Suprapubic skin (tissue), 4 donors: ENCODE measurements around the gene LAMB4. TPM values are rescaled to one million over a fixed set of nuclear protein-coding genes. Genes with fewer than 3 reads are reported as not detected.

Experiments used
- DNase-seq, 2 donors: peaks; one replicate each; pipeline ENCODE4 v3.0.0-alpha.2; 2019; ENCODE audit warnings: low spot score in 2 of 2
- H3K27ac ChIP-seq: fragments of 200-600 bp; sonication (generic); one replicate; pipeline ENCODE4 v1.5.1; 2019
- H3K27me3 ChIP-seq: fragments of 200-600 bp; sonication (generic); one replicate; pipeline ENCODE4 v1.5.1; 2019
- H3K36me3 ChIP-seq: fragments of 200-600 bp; sonication (generic); one replicate; pipeline ENCODE4 v1.5.1; 2019
- H3K4me1 ChIP-seq: fragments of 200-600 bp; sonication (generic); one replicate; pipeline ENCODE4 v1.5.1; 2019
- H3K4me3 ChIP-seq: fragments of 200-600 bp; sonication (generic); one replicate; pipeline ENCODE4 v1.5.1; 2019; ENCODE audit warnings: mild to moderate bottlenecking
- H3K9me3 ChIP-seq: fragments of 200-600 bp; sonication (generic); one replicate; pipeline ENCODE4 v1.5.1; 2019
- CTCF ChIP-seq, 2 donors: fragments of 200-600 bp in 1 of 2; fragments of 450-650 bp in 1 of 2; sonication (generic) in 1 of 2; IDR thresholded peaks; one replicate each; pipeline ENCODE4 v1.5.1; 2016 to 2019; ENCODE audit warnings: antibody characterized with exemption in 2 of 2, mild to moderate bottlenecking in 1 of 2, moderate library complexity in 1 of 2
- EP300 ChIP-seq: sonication (generic); formaldehyde crosslinking; IDR thresholded peaks from one replicate; pipeline ENCODE4 v1.6.1; 2017; ENCODE audit warnings: antibody characterized with exemption
- POLR2A ChIP-seq, 2 donors: fragments of 450-650 bp; IDR thresholded peaks; one replicate each; pipeline ENCODE4 v1.6.1; 2017; ENCODE audit warnings: antibody characterized with exemption in 2 of 2, mild to moderate bottlenecking in 2 of 2, moderate library complexity in 2 of 2
- POLR2AphosphoS5 ChIP-seq, 3 donors: sonication (generic); formaldehyde crosslinking; IDR thresholded peaks; one replicate each; pipeline ENCODE4 v1.6.1; 2017; ENCODE audit warnings: antibody characterized with exemption in 3 of 3
- WGBS: methylation state at CpG from one replicate; pipeline ENCODE4 v1.1.5; 2018; 5-methylcytosine and 5-hydroxymethylcytosine counted together
- total RNA-seq, 4 donors: library from RNA; depleted of rRNA; stranded (reverse); fragments of >200 nt; gene quantifications; one replicate each; pipeline ENCODE4 v1.1.0, GENCODE V29; 2016

LAMB4 gene
- total RNA-seq, 4 donors from 2014 or later, result 212 to 642 (median 282) TPM

GRCh38 chr7:108137040-108137439, 6.9 kb upstream of the LAMB4 start:
- no peaks in the 10 kb centered on the region for H3K27me3 ChIP-seq
- H3K36me3 ChIP-seq, result no peaks in the 10 kb centered on the region
- no peak for DNase-seq
- H3K27ac ChIP-seq, result no peak overlapping the region
- H3K4me1 ChIP-seq, result peaks cover 12% of the 10 kb centered on the region
- no peak overlapping the region for H3K4me3 ChIP-seq
- WGBS, result 97% methylated on average over 3 of the region's 3 CpGs
- TF ChIP-seq CTCF (IDR thresholded peaks at IDR 0.05) (no peak), POLR2A (IDR thresholded peaks at IDR 0.05) (no peak), EP300 (no peak), POLR2AphosphoS5 (IDR thresholded peaks at IDR 0.05) (no peak)
- no peaks in the 10 kb centered on the region for H3K9me3 ChIP-seq

- Histone ChIP-seq H3K27me3 (no peaks in the 10 kb centered on the region), H3K27ac (no peak overlapping the region), H3K4me1 (peaks cover 12% of the 10 kb centered on the region), H3K36me3 (no peaks in the 10 kb centered on the region), H3K9me3 (no peaks in the 10 kb centered on the region), H3K4me3 (no peak overlapping the region)
- no peak for DNase-seq
- TF ChIP-seq POLR2AphosphoS5 (IDR thresholded peaks at IDR 0.05) (no peak), POLR2A (IDR thresholded peaks at IDR 0.05) (no peak), CTCF (IDR thresholded peaks at IDR 0.05) (no peak), EP300 (no peak)
- 75% methylated on average over 4 of the region's 4 CpGs for WGBS
These were observed 6.1 kb upstream of the LAMB4 start for GRCh38 chr7:108136191-108136688.

DNA sequence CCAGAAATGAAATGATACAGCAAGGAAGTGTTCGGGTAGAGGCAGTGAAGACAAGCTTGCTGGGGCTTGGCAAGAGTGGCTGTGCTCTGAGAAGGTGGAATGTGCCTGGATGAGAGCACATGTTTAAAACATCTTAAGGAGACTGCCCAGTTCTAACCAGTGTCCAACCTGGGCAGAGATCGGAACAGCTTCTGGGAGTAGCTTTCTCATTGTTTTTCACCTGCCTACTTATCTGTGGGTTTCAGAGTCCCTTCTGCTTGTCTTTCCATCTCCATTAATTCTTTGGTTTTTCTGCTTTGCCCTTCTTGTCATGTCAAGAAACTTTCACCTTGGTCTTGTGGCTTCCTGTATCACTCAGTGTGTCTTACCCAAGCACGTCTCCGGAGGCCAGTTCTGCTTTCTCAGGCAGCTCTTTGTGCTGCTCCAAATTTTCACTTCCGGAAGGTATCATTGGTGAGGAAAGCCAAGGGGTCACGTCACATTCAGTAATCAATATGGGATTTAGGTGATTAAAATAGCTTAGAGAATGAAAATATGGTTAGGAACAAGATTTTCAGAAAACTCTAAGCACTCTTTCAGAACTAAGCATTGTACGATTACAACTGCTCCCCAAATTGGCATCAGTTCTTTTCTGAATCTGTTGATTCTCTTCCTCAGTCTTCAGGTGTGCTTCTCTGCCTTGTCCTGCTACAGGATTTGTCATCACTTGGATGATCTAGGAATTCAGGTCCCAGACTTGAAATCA, 5.5 kb upstream of the LAMB4 start:
- H3K27ac ChIP-seq, result no peak overlapping the region

GRCh38 chr7:108134486-108134885, 4.3 kb upstream of the LAMB4 start:
- TF ChIP-seq POLR2A (IDR thresholded peaks at IDR 0.05) (no peak), CTCF (IDR thresholded peaks at IDR 0.05) (no peak), POLR2AphosphoS5 (IDR thresholded peaks at IDR 0.05) (no peak), EP300 (no peak)
- 79% methylated on average over 1 of the region's 1 CpG for WGBS
- no peak overlapping the region for H3K27ac ChIP-seq
- no peaks in the 10 kb centered on the region for H3K27me3 ChIP-seq
- no peaks in the 10 kb centered on the region for H3K9me3 ChIP-seq
- peaks cover 11% of the 10 kb centered on the region for H3K4me1 ChIP-seq
- no peak overlapping the region for H3K4me3 ChIP-seq
- no peaks in the 10 kb centered on the region for H3K36me3 ChIP-seq
- DNase-seq, result no peak

More for the DNA sequence above, 5.5 kb upstream of the LAMB4 start:
- Histone ChIP-seq H3K27me3 (no peaks in the 10 kb centered on the region), H3K36me3 (no peaks in the 10 kb centered on the region), H3K9me3 (no peaks in the 10 kb centered on the region), H3K4me1 (peaks cover 12% of the 10 kb centered on the region), H3K4me3 (no peak overlapping the region)
- 75% methylated on average over 7 of the region's 7 CpGs for WGBS
- no peak for TF ChIP-seq EP300
- TF ChIP-seq CTCF (IDR thresholded peaks at IDR 0.05), result no peak
- TF ChIP-seq POLR2A (IDR thresholded peaks at IDR 0.05), result no peak
- no peak for TF ChIP-seq POLR2AphosphoS5 (IDR thresholded peaks at IDR 0.05)
- no peak for DNase-seq

GRCh38 chr7:108132551-108133265, 2.5 kb upstream of the LAMB4 start:
- Histone ChIP-seq H3K36me3 (no peaks in the 10 kb centered on the region), H3K4me3 (no peak overlapping the region), H3K27ac (peak overlapping the region; percentile 80), H3K27me3 (no peaks in the 10 kb centered on the region), H3K9me3 (no peaks in the 10 kb centered on the region), H3K4me1 (peaks cover 4% of the 10 kb centered on the region)
- no peak for DNase-seq
- no peak for TF ChIP-seq POLR2A (IDR thresholded peaks at IDR 0.05)
- TF ChIP-seq EP300, result no peak
- no peak for TF ChIP-seq POLR2AphosphoS5 (IDR thresholded peaks at IDR 0.05)
- TF ChIP-seq CTCF (IDR thresholded peaks at IDR 0.05), result no peak
- WGBS, result 56% methylated on average over 13 of the region's 13 CpGs
